Keratinocyte (primary cell): Measurements from ENCODE around the gene PTPRR. TPM values are rescaled to one million over a fixed set of nuclear protein-coding genes. Genes with fewer than 3 reads are reported as not detected.

Experiments
- DNase-seq: peaks from one replicate; pipeline ENCODE4 v3.0.0-alpha.2; 2011; ENCODE audit warnings: low read depth, missing footprints, low spot score
- FAIRE-seq: peaks from 2 replicates; lab custom pipeline; 2011; peaks lifted over from hg19 to GRCh38; lab: Jason Lieb, UNC
- H2AFZ ChIP-seq: 2 replicates; pipeline ENCODE4 v1.6.0; 2012; ENCODE audit warnings: low read length, control low read depth, inconsistent platforms; ENCODE audit not compliant: control insufficient read depth
- H3K27ac ChIP-seq: 2 replicates; pipeline ENCODE4 v1.5.1; 2011; ENCODE audit warnings: low read length; ENCODE audit not compliant: control insufficient read depth, insufficient read depth
- H3K27me3 ChIP-seq: 3 replicates; pipeline ENCODE4 v1.6.0; 2011; ENCODE audit warnings: low read length; ENCODE audit not compliant: control insufficient read depth, insufficient read depth; ENCODE audit errors: extremely low read depth
- H3K36me3 ChIP-seq, 2 experiments: 2 replicates in 1 of 2; 3 replicates in 1 of 2; pipeline ENCODE4 v1.5.1; 2011; ENCODE audit warnings: low read length in 2 of 2, mild to moderate bottlenecking in 1 of 2; ENCODE audit not compliant: control insufficient read depth in 2 of 2, insufficient read depth in 2 of 2; ENCODE audit errors: extremely low read depth in 1 of 2
- H3K4me1 ChIP-seq: 3 replicates; pipeline ENCODE4 v1.5.1; 2011; ENCODE audit warnings: low read length; ENCODE audit not compliant: control insufficient read depth, insufficient read depth; ENCODE audit errors: extremely low read depth
- H3K4me2 ChIP-seq: 3 replicates; pipeline ENCODE4 v1.6.0; 2011; ENCODE audit warnings: low read depth, low read length; ENCODE audit not compliant: control insufficient read depth, insufficient read depth; ENCODE audit errors: extremely low read depth
- H3K4me3 ChIP-seq, 3 experiments: fragments of 200-600 bp in 1 of 3; sonication (generic) in 1 of 3; 2 replicates in 2 of 3; 3 replicates in 1 of 3; pipeline ENCODE4 v1.5.1; 2011 to 2016; ENCODE audit warnings: low read length in 3 of 3, mild to moderate bottlenecking in 3 of 3, control low read depth in 2 of 3, inconsistent platforms in 1 of 3, low read depth in 1 of 3, mixed read lengths in 1 of 3, mixed run types in 1 of 3, moderate library complexity in 1 of 3; ENCODE audit not compliant: control insufficient read depth in 2 of 3, insufficient read depth in 2 of 3; ENCODE audit errors: extremely low read depth in 1 of 3
- H3K79me2 ChIP-seq: 2 replicates; pipeline ENCODE4 v1.6.0; 2012; ENCODE audit warnings: low read length; ENCODE audit not compliant: control insufficient read depth, insufficient read depth
- H3K9ac ChIP-seq: 3 replicates; pipeline ENCODE4 v1.6.0; 2011; ENCODE audit warnings: low read length; ENCODE audit not compliant: control insufficient read depth, insufficient read depth; ENCODE audit errors: extremely low read depth
- H3K9me1 ChIP-seq: 3 replicates; pipeline ENCODE4 v1.6.0; 2011; ENCODE audit warnings: low read length; ENCODE audit not compliant: control insufficient read depth, insufficient read depth; ENCODE audit errors: extremely low read depth
- H3K9me3 ChIP-seq: 2 replicates; pipeline ENCODE4 v1.5.1; 2012; ENCODE audit warnings: low read depth, low read length; ENCODE audit not compliant: control insufficient read depth
- H4K20me1 ChIP-seq: 3 replicates; pipeline ENCODE4 v1.6.0; 2011; ENCODE audit warnings: low read length; ENCODE audit not compliant: control insufficient read depth, insufficient read depth; ENCODE audit errors: extremely low read depth
- EZH2 ChIP-seq: IDR thresholded peaks from one replicate; pipeline ENCODE4 v1.6.1; 2012; ENCODE audit warnings: inconsistent platforms, mild to moderate bottlenecking, low read length, moderate library complexity
- dilution Hi-C: fragments of 300-500 bp; cut with MboI; formaldehyde crosslinking; loops from one replicate; pipeline ENCODE4 v1.7.0; 2020; ENCODE audit warnings: low sequenced_read_pairs; ENCODE audit not compliant: extremely low pct_ligation_motif_present
- polyA plus RNA-seq, 5 experiments: library from polyadenylated mRNA; depleted of rRNA in 3 of 5; stranded (reverse) in 3 of 5; stranded (forward) in 1 of 5; unstranded in 1 of 5; fragments of >200 nt; gene quantifications; 1 replicate in 1 of 5; 2 replicates in 3 of 5; 3 replicates in 1 of 5; pipeline versions ENCODE4 v1.2.1 to v1.2.3, GENCODE V29; 2011 to 2012; ENCODE audit warnings: missing spikeins in 2 of 5, low read depth in 1 of 5, low replicate concordance in 1 of 5
- TF ChIP-seq, protein P1 (sequence below), 3 experiments: IDR thresholded peaks in 1 of 3; conservative IDR thresholded peaks in 1 of 3; optimal IDR thresholded peaks in 1 of 3; 2 replicates in 2 of 3; 3 replicates in 1 of 3; pipeline versions ENCODE3 to v1.5.1; 2011; ENCODE audit warnings: low read length in 3 of 3, mild to moderate bottlenecking in 3 of 3, moderate library complexity in 2 of 3, control low read depth in 1 of 3, inconsistent platforms in 1 of 3; ENCODE audit not compliant: insufficient read depth in 2 of 3; ENCODE audit errors: extremely low read depth in 1 of 3

PTPRR gene
- polyA plus RNA-seq, 1 donor (not counting 4 experiments of a cell fraction or from before 2014, with no cell fraction given), result 3.1 TPM

DNA sequence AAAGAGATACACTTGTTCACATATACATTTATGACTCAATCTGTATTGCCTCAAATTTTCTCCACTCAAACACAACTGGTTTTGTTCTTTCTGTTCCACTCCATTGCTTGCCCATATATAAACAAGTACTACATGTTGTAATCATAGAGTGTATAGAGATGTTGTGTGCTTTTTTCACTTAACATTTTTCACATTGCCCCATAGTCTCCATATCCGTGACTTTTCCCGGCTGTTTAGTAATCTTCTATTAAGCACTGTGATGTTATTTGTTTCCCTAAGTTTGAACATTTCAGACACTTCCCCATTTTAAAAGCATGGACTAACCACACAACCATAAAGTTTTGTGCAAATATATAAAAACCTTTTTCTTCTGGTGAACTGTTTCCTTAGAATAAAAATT lies 45.5 kb upstream of the PTPRR start:
- Histone ChIP-seq H3K36me3 (no peaks in the 10 kb centered on the region), H3K4me2 (no peak overlapping the region), H3K4me3 (no peak overlapping the region), H2AFZ (no peak overlapping the region), H3K9ac (no peak overlapping the region), H3K9me1 (no peaks in the 10 kb centered on the region), H3K9me3 (no peaks in the 10 kb centered on the region), H3K27me3 (no peaks in the 10 kb centered on the region), H3K4me1 (no peaks in the 10 kb centered on the region), H3K79me2 (no peaks in the 10 kb centered on the region), H3K27ac (no peak overlapping the region), H4K20me1 (no peaks in the 10 kb centered on the region)
- DNase-seq (no peak), FAIRE-seq (no peak)
- TF ChIP-seq EZH2, result no peak
- TF ChIP-seq, protein P1, sequence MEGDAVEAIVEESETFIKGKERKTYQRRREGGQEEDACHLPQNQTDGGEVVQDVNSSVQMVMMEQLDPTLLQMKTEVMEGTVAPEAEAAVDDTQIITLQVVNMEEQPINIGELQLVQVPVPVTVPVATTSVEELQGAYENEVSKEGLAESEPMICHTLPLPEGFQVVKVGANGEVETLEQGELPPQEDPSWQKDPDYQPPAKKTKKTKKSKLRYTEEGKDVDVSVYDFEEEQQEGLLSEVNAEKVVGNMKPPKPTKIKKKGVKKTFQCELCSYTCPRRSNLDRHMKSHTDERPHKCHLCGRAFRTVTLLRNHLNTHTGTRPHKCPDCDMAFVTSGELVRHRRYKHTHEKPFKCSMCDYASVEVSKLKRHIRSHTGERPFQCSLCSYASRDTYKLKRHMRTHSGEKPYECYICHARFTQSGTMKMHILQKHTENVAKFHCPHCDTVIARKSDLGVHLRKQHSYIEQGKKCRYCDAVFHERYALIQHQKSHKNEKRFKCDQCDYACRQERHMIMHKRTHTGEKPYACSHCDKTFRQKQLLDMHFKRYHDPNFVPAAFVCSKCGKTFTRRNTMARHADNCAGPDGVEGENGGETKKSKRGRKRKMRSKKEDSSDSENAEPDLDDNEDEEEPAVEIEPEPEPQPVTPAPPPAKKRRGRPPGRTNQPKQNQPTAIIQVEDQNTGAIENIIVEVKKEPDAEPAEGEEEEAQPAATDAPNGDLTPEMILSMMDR (optimal IDR thresholded peaks at IDR 0.05 in 1 of 3, IDR thresholded peaks at IDR 0.05 in 1 of 3, conservative IDR thresholded peaks at IDR 0.05 in 1 of 3; ENCODE audit: extremely low read depth in 1 of 3, insufficient read depth in 2 of 3, low read length in 3 of 3), result no peak
- dilution Hi-C loops, result no loop called here

DNA sequence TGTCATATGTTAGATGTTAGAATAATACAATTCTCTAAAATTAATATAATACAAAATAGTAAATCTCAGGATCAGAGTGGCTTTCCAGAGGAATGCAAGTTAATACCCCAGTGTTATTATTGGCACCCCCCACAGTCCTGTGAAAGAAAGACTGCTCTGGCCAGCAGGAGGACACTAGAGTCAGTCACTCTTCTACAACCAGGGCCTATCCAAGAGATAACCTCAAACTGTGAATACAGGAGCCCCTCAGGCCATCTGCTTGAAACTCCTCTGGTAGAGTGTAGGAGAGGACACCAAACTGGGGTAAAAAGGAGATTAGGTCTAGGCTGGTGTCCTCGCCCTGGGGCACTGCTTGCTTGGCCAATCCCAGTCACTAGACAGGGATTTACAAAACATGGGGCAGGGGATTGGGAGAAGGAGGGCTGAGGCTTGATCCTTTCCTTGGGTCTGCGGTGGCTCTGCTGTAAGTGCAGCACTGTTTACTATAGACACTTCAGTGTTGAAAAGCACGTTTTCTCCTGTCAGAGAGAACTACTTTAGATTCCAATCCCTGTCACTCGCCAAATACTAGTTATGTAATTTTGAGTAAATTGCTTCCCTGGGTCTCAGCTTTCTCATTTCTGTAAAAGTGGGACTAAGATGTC lies 44.5 kb upstream of the PTPRR start:
- no peak overlapping the region for H3K4me2 ChIP-seq
- H2AFZ ChIP-seq, result no peak overlapping the region
- H3K9me3 ChIP-seq, result no peaks in the 10 kb centered on the region
- H3K9me1 ChIP-seq, result no peaks in the 10 kb centered on the region
- TF ChIP-seq, protein P1 (optimal IDR thresholded peaks at IDR 0.05 in 1 of 3, IDR thresholded peaks at IDR 0.05 in 1 of 3, conservative IDR thresholded peaks at IDR 0.05 in 1 of 3; ENCODE audit: extremely low read depth in 1 of 3, insufficient read depth in 2 of 3, low read length in 3 of 3), result no peak
- TF ChIP-seq EZH2, result no peak
- no peak overlapping the region for H3K27ac ChIP-seq
- H3K36me3 ChIP-seq, result no peaks in the 10 kb centered on the region
- no peaks in the 10 kb centered on the region for H4K20me1 ChIP-seq
- dilution Hi-C loops, result no loop called here
- no peak for FAIRE-seq
- no peaks in the 10 kb centered on the region for H3K4me1 ChIP-seq
- no peak overlapping the region for H3K9ac ChIP-seq
- H3K27me3 ChIP-seq, result no peaks in the 10 kb centered on the region
- no peak overlapping the region for H3K4me3 ChIP-seq
- no peaks in the 10 kb centered on the region for H3K79me2 ChIP-seq
- no peak for DNase-seq
